HL-60 (cell line): ENCODE measurements around the gene NKX2-1.

ENCODE experiments used
- CTCF ChIP-seq: IDR thresholded peaks from one replicate; pipeline ENCODE4 v1.5.1; 2011; ENCODE audit warnings: low read length, control low read depth, inconsistent platforms; ENCODE audit not compliant: insufficient read depth
- POLR2AphosphoS5 ChIP-seq: IDR thresholded peaks from 2 replicates; pipeline ENCODE4 v1.6.1; 2012; ENCODE audit warnings: low read depth
- REST ChIP-seq: IDR thresholded peaks from 2 replicates; pipeline ENCODE4 v1.6.1; 2012; ENCODE audit warnings: low read depth; ENCODE audit not compliant: insufficient replicate concordance

GRCh38 chr14:36507847-36508417, 12.1 kb downstream of the NKX2-1 start:
- TF ChIP-seq CTCF (no peak), POLR2AphosphoS5 (no peak), REST (no peak)
